GM12872 (cell line): ENCODE data around the gene SCUBE2.

Experiments
- TF ChIP-seq, protein P1 (sequence below): IDR thresholded peaks from 3 replicates; pipeline ENCODE4 v1.5.1; 2011; ENCODE audit warnings: low read depth, mild to moderate bottlenecking, low read length, moderate library complexity; ENCODE audit not compliant: insufficient read depth

SCUBE2 gene

GRCh38 chr11:8997451-8997850, 93.9 kb downstream of the SCUBE2 start:
- TF ChIP-seq, protein P1, sequence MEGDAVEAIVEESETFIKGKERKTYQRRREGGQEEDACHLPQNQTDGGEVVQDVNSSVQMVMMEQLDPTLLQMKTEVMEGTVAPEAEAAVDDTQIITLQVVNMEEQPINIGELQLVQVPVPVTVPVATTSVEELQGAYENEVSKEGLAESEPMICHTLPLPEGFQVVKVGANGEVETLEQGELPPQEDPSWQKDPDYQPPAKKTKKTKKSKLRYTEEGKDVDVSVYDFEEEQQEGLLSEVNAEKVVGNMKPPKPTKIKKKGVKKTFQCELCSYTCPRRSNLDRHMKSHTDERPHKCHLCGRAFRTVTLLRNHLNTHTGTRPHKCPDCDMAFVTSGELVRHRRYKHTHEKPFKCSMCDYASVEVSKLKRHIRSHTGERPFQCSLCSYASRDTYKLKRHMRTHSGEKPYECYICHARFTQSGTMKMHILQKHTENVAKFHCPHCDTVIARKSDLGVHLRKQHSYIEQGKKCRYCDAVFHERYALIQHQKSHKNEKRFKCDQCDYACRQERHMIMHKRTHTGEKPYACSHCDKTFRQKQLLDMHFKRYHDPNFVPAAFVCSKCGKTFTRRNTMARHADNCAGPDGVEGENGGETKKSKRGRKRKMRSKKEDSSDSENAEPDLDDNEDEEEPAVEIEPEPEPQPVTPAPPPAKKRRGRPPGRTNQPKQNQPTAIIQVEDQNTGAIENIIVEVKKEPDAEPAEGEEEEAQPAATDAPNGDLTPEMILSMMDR = no peak

DNA sequence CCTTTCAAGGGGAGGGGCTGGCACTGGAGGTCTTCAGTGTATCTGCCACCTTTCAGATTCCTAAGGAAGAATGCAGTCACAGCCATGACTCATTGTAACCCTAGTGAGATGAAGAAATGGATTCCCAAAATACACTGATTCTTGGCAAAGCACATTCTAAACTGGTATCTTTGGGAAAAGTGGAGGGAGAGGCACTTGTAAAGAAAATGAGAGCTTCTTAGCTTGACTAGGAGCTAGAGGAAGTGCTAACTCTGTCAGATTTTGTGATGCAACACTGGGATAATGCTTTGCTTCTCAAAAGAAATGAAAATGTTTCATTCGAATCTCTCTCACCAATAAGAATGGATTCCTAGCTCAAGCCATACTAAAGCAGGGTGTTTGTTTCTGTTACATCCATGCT, 101.9 kb downstream of the SCUBE2 start:
- TF ChIP-seq, protein P1 = no peak

- TF ChIP-seq, protein P1 = no peak
Measured at GRCh38 chr11:8988329-8989234, 102.8 kb downstream of the SCUBE2 start.

GRCh38 chr11:8987446-8987845, 104.0 kb downstream of the SCUBE2 start:
- TF ChIP-seq, protein P1 = no peak

DNA sequence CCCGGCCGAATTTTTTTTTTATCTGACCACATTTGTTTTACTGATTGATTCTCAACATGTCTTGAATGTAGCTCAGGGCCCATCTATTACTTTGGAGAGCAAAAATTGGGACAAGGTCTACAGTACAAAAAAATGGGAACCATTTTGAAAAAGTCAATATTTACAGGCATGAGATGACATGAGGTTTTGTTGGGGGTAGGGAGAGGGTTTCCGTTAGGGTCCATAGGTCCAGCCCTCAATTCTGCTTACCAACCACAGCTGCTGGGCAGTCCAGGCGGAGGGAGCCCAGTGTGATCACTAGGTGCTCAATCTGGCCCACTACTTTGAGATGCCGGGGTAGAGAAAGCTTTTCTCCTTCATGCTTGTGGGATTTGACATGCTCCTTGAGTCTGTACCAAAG, 105.9 kb downstream of the SCUBE2 start:
- TF ChIP-seq, protein P1 = no peak

DNA sequence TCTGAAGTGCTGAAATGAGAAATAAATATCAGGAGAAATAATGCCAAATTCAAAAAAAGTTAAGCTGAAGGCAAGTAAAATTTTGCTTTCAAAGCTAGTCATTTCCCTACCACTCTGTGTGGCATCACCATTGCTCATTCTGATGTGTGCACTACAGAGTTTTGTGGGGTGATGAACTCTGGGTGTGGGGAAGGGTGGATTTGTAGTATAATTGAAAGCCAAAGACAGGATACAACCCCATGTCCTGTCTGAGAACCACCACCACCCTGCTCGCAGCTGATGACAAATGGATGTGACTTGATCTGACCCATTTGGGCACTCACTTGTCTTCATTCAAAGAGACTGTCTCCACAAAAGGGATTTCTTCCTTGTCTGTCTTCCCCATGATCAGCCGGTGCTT, 107.8 kb downstream of the SCUBE2 start:
- TF ChIP-seq, protein P1 = no peak

DNA sequence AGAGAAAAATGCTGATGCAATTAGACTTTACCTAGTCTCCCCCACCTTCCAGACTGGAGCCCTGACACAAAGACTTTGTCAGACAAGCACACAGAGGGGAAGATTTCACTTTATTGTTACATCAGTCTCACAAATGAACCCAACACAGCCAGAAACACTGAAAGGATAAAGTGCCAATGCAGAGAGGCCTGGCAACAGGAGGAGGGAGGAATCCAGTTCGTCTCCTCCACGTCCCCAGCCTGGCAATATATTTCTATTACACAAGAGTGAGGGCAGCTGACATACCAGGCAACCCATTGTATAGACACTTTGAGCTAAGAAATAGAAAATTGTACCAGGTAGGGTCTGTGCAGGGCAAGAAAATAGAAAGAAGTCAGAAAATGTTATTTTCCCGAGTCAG, 110.9 kb downstream of the SCUBE2 start:
- TF ChIP-seq, protein P1 = no peak
